Central memory CD8-positive, alpha-beta T cell (primary cell): ENCODE data around the gene SHH.

Experiments
- ATAC-seq: fragments of 150-1000 bp; cut with Tn5 transposase; replicated peaks from 2 replicates; pipeline ENCODE4 v1.10.0; 2022; ENCODE audit warnings: mild to moderate bottlenecking, moderate FRiP score, moderate number of reproducible peaks; ENCODE audit not compliant: poor library complexity, severe bottlenecking; ENCODE audit errors: extremely low read depth
- DNase-seq, 2 donors: peaks; one replicate each; pipeline ENCODE4 v3.0.0; 2021; ENCODE audit warnings: low spot score in 2 of 2
- H3K27ac Mint-ChIP-seq: one replicate; pipeline ENCODE4 v1.8.0; 2022; ENCODE audit warnings: low read depth, mild to moderate bottlenecking, moderate library complexity, mixed read lengths
- H3K27me3 Mint-ChIP-seq: one replicate; pipeline ENCODE4 v1.8.0; 2022; ENCODE audit warnings: mixed read lengths
- H3K36me3 Mint-ChIP-seq: one replicate; pipeline ENCODE4 v1.8.0; 2022; ENCODE audit warnings: mild to moderate bottlenecking, moderate library complexity, mixed read lengths; ENCODE audit not compliant: insufficient read depth
- H3K4me1 Mint-ChIP-seq: one replicate; pipeline ENCODE4 v1.8.0; 2022; ENCODE audit warnings: mixed read lengths
- H3K4me3 Mint-ChIP-seq: one replicate; pipeline ENCODE4 v1.8.0; 2022; ENCODE audit warnings: mild to moderate bottlenecking, moderate library complexity, mixed read lengths
- H3K9me3 Mint-ChIP-seq: one replicate; pipeline ENCODE4 v1.8.0; 2022; ENCODE audit warnings: mixed read lengths

Gene SHH

DNA sequence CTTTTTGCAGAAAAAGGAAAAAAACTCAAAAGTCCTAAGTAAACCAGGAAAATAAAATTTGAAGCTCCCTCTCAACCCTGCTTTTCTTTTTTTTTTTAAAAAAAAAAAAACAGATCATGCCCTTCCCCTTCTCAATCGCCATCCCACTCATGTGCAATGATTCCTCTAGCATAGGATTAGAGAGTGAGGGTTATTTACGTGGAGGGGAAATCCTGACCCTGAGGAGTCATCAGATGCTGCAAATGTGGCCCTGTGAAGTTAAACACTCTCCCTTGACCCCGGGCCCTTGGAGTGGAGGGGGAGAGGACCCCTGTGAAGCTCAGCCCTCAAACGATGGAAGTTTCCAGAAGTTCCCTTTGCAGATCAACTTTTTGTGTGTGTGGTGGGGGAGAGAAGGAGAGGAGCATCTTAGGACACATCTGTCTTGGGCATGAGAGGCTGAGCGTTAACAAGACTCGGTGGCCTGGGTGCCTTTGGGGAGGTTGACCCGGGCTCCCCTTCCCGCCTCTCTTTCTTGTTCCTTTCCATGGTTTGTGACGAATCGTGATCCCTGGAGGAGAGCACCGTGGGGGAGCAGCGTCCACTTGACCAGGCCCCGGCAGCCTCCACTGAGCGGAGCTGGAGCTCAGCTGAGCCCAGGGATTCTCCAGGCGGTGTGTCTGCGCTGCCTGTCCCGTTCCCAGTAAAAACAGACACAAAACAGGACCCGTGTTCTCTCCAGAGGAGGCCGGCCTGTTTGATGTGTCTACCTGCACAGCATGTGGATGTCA is 1.5 kb upstream of the SHH start:
- Mint-ChIP-seq H3K27me3 (peaks cover 72% of the 10 kb centered on the region), H3K4me3 (no peak overlapping the region), H3K27ac (no peak overlapping the region), H3K9me3 (no peaks in the 10 kb centered on the region), H3K36me3 (no peaks in the 10 kb centered on the region), H3K4me1 (peaks cover 17% of the 10 kb centered on the region)
- no peak for ATAC-seq
- DNase-seq: no peak

DNA sequence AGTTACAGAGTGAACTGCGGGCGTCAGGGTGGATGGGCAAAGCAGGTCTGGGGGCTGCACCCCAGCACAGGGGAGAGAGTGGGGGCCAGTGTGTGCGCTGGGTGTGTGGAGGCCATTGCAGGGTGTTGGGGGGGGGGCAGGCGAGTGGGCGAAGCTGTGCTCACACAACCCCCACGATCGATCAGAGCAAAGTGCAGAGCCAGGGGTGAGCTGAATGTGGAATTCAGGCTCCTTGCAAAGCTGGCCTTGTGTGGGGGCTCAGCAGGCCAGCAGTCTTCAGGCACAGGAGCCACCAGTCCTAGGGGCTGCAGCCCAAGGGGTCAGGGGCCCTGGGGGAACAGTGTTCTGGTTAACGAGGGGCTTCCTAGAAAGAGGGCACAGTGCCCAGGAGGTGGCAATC is 862 bp upstream of the SHH start:
- H3K27me3 Mint-ChIP-seq: peaks cover 68% of the 10 kb centered on the region
- ATAC-seq (no peak), DNase-seq (no peak)
- H3K27ac Mint-ChIP-seq: no peak overlapping the region
- no peak overlapping the region for H3K4me3 Mint-ChIP-seq
- H3K9me3 Mint-ChIP-seq: no peaks in the 10 kb centered on the region
- H3K4me1 Mint-ChIP-seq: peaks cover 17% of the 10 kb centered on the region
- no peaks in the 10 kb centered on the region for H3K36me3 Mint-ChIP-seq

DNA sequence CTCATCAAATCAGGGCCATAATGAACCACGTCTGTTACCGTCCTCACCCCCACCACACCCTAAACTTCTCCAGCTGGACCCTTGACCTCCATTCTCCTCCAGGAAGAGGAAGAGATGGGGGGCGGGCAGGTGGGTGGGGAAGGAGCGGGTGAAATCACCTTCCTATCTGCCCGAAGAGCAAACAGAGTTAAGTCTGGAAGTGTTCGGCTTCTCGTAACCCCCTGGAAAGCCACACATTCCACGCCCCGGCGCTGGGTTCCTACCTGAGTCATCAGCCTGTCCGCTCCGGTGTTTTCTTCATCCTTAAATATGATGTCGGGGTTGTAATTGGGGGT is 736 bp downstream of the SHH start:
- DNase-seq (no peak), ATAC-seq (no peak)
- no peak overlapping the region for H3K27ac Mint-ChIP-seq
- H3K4me1 Mint-ChIP-seq: peaks cover 17% of the 10 kb centered on the region
- peaks cover 76% of the 10 kb centered on the region for H3K27me3 Mint-ChIP-seq
- H3K9me3 Mint-ChIP-seq: no peaks in the 10 kb centered on the region
- H3K4me3 Mint-ChIP-seq: no peak overlapping the region
- H3K36me3 Mint-ChIP-seq: no peaks in the 10 kb centered on the region

DNA sequence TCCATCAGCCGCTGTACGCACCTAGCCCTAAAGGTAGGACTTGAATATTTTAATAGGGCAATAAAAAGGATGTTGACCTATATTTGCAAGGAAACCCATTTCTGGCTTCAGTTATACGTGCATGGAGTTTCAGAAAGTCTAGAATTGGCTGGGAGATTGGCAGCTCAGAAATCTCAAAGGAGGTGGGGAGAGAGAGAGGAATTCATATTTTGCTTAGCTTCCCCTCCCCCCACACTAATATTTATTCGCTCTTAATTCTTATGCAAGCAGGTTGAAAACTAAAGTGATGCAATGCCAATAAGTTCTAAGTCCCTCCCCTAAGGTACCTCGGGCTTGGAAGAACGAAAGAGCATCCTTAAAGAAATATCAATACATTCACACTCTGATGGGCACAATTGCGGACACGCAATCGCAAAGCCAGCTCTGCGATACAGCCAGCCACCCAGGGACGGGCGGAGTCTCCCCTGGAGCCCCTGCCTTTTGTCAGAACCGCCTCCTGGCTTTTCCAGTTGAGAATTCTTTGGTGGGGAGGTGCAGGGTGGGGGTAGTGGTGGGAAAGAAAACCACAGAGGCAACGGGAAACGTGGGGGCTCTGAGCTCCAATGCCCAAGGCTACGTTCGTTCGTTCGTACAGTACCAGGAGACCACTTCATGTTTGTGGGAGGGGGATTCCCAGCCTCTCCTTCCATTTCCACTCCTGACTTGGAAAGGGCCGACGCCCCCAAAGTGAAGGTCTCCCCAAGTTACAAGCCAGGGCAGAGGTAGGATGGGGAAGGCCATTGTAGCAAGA is 1.3 kb downstream of the SHH start:
- Mint-ChIP-seq H3K4me1 (peaks cover 17% of the 10 kb centered on the region), H3K27me3 (peaks cover 78% of the 10 kb centered on the region), H3K4me3 (no peak overlapping the region), H3K9me3 (no peaks in the 10 kb centered on the region), H3K36me3 (no peaks in the 10 kb centered on the region), H3K27ac (no peak overlapping the region)
- DNase-seq (no peak), ATAC-seq (no peak)

DNA sequence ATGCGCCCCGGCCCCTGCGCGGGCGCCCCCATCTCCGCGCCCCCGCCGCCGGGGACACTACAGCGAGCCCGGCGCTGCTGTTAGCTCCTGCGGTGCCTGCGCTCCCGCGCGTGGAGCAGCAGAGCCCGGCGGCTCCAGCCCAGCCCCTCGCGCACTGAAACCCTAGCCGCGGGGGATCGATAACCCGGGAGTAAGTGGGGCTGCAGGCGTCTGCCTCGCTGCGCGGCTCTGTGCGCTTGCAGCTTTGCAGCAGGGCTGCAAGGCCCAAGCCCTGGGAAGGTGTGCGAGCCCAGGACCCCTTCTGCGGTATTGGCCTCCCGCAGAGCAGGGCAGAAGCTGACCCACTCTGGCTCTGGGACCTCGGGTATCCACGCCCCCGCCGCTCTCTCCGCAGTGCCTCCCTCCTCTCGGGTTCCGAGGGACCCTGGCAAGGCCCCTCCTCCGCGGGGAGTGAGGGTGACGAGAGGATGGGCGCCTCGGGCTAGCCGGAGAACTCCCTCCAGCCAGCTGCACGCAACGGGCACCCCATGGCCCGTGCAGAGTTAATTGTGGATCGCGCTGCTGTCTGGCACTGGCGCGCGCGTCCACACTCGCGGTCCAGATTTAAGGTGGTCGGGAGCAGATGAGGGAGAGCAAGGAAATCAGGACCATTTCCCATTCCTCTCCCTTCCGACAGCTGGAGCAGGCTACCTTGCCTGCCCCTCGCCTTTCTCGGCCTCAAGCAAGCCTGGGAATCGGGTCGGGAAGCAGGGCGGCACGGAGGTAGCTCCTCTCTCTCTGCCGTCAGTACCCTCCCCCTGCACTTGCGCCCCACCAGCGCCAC is 2.1 kb downstream of the SHH start:
- no peak for DNase-seq
- H3K4me3 Mint-ChIP-seq: no peak overlapping the region

DNA sequence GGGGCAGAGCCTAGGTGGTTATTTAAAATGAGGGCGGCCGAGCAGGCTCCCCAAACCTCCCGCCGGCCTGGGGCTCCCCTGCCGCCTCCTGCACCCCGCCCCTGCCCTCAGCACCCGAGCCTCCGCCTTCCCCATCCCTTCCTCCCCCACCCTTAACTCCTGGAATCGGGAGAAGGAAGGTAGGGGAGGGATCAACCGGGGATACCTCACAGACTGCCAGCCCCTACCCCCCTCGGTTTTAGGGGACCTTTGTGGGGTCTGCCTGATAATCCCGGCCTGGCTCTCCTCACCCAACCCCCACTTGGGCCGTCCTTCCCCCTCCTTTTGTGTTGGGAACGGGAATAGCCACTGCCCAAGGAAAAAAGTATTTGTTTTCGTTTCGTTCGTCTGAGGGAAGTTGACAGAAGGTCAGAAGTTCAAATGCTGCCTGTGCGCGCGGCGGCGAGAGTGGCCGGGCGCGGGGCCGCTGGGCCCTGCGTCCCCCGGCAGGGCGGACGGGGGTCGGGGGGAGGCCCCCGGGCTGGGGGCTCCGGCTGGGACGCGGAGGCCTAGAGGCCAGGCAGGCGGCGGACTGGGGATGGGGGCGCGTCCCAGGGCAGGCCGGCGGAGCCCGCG is 2.8 kb downstream of the SHH start:
- Mint-ChIP-seq H3K4me3 (no peak overlapping the region), H3K27me3 (peaks cover 67% of the 10 kb centered on the region), H3K9me3 (no peaks in the 10 kb centered on the region), H3K4me1 (peaks cover 9% of the 10 kb centered on the region), H3K27ac (no peak overlapping the region), H3K36me3 (no peaks in the 10 kb centered on the region)
- no peak for DNase-seq
- no peak for ATAC-seq

More for the DNA sequence above, 2.1 kb downstream of the SHH start:
- no peak overlapping the region for H3K27ac Mint-ChIP-seq
- no peak for ATAC-seq
- no peaks in the 10 kb centered on the region for H3K9me3 Mint-ChIP-seq
- H3K36me3 Mint-ChIP-seq: no peaks in the 10 kb centered on the region
- peaks cover 10% of the 10 kb centered on the region for H3K4me1 Mint-ChIP-seq
- H3K27me3 Mint-ChIP-seq: peaks cover 70% of the 10 kb centered on the region

DNA sequence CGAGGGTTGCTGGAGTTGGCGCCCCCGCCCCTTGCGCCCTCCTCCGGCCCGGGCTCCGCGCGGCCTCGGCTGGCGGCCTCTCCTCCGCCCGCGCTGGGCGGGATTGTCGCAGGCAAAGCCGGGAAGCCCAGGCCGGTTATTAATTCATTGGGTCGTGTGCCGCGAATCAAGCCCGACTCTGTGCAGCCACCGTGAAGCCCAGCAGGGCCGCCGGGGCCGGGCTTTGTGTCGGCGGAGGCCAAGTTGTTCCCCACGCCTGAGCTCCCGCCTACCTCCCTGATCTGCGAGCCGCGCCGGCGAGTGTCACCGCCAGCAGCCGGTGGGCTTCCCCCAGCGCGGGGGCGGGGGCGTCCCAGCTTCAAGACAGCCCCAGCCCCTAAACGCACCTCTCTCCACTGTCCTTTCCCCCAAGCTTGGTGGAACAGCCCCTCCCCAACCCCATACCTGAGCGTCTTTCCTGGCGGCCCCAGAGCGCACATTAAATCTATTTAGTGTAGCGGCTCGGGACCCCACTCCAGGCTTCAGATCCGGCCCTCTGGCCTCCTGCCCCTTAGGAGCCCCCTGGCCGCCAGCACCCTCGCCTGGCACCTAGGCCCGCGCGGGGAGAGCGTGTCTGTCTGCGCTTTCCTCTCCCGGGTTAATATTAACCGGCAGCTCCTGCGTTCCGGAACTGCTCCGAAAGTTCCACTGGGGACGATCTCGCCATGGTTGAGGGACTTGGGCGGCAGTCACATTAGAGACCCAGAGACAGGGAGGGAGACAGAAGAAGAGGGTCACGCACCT is 3.5 kb downstream of the SHH start:
- no peak overlapping the region for H3K4me3 Mint-ChIP-seq
- ATAC-seq: no peak
- H3K27ac Mint-ChIP-seq: no peak overlapping the region
- no peaks in the 10 kb centered on the region for H3K9me3 Mint-ChIP-seq
- H3K4me1 Mint-ChIP-seq: peaks cover 9% of the 10 kb centered on the region
- no peaks in the 10 kb centered on the region for H3K36me3 Mint-ChIP-seq
- peaks cover 62% of the 10 kb centered on the region for H3K27me3 Mint-ChIP-seq
- no peak for DNase-seq

DNA sequence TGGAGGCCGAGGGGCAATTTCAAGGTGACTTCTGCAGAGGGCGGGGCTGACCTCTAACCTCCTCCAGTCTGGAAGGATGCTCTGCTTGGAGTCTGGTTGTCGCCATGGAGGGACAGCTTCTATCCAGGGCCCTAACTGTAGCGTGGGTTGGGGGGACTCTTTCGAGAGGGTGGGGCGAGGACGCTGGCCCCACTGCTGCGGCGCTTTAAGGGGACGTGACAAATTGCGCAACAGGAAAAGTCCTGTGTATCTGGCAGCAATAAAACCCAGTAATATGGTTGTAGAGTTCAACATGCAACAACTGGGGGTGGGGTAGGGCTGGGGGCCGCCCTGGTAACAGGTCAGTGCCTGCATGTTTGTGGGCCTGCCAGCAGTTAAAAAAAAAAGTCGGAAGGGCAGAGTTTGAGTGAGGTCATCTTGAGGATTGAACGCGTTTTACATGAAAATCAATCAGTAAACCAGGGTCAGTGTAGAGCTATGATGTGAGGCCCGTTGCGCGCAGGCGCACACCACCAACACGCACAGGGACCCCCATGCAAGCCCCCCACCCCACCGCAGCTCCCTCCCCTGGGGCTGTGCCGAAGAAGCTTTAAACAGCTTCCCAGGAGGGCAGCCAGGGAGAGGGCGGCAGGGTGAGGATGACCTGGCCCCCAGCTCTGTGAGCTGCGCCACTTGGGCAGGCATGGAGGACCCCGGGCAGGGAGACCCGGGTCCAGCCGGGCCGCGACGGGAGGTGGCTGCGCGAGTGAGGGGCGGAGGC is 4.3 kb downstream of the SHH start:
- Mint-ChIP-seq H3K4me1 (peaks cover 9% of the 10 kb centered on the region), H3K9me3 (no peaks in the 10 kb centered on the region), H3K36me3 (no peaks in the 10 kb centered on the region), H3K27ac (no peak overlapping the region), H3K4me3 (no peak overlapping the region), H3K27me3 (peaks cover 60% of the 10 kb centered on the region)
- DNase-seq: no peak
- ATAC-seq: no peak

DNA sequence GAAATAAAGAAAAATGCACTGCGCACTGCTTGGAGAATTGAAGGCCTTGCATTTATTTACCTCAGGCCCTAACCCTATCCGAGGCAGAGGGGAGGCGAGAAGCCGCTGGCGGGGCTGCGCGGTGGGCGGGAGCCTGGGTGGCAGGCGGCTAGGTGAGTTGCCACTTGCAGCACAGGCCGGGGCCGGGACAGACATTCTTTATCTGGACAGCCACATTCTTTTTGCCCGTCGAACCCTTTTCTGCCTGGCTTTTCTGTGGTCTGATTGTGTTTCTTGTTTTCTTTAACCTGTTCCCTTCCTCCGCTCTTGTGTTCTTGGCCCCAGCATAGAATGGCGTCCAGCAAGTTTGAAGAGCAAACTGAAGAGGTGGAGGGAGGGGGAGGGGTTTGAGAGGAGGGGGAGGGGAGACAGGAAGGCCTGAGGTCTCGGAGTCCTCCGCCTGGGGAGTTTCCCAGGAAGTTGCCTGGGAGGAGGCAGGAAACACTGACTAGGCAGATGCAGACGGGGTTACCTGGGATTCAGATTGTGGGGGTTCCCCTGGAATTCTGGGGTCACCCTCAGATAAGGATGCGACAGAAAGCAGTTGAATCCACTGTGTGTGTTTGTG is 5.1 kb downstream of the SHH start:
- no peak overlapping the region for H3K4me3 Mint-ChIP-seq
- H3K4me1 Mint-ChIP-seq: peaks cover 7% of the 10 kb centered on the region
- no peaks in the 10 kb centered on the region for H3K9me3 Mint-ChIP-seq

DNA sequence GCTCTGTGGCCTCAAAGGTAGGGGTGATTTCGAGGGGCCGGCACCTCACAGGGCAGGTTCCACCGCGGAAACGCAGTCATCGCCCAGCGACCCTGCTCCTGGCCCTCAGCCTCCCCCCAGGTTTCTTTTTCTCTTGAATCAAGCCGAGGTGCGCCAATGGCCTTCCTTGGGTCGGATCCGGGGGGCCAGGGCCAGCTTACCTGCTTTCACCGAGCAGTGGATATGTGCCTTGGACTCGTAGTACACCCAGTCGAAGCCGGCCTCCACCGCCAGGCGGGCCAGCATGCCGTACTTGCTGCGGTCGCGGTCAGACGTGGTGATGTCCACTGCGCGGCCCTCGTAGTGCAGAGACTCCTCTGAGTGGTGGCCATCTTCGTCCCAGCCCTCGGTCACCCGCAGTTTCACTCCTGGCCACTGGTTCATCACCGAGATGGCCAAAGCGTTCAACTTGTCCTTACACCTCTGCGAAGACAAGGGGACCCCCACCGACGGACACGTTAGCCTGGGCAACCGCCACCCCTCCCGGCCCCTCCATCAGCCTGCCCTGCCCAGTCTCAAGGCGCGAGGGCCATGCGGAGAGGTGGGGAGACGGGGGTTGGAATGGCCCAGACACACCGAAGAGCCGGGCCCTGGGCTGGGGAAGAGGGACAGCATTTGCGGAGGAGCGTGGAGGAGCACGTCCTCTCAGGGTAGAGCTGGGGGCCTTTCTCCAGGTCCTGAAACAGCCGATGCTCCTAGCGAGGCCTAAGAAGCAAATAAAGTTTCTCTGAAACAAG is 6.0 kb downstream of the SHH start:
- no peak for ATAC-seq
- H3K4me1 Mint-ChIP-seq: no peaks in the 10 kb centered on the region

More for the DNA sequence above, 5.1 kb downstream of the SHH start:
- peaks cover 58% of the 10 kb centered on the region for H3K27me3 Mint-ChIP-seq
- H3K36me3 Mint-ChIP-seq: no peaks in the 10 kb centered on the region
- no peak overlapping the region for H3K27ac Mint-ChIP-seq
- DNase-seq (no peak), ATAC-seq (no peak)

DNA sequence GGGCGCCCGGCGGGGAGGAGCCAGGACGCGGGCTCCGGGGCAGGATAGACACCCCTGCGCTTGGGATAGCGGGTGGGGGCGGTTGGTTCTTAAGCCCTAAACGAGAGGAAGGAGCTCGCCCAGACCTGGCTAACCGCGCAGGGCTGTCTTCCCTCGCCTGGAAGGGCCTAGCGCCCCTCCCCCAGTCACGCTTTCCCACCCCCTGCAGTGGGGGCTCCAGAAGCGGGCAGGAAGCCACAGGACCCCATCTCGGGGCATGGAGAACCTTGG is 6.5 kb downstream of the SHH start:
- no peak overlapping the region for H3K4me3 Mint-ChIP-seq
- H3K4me1 Mint-ChIP-seq: no peaks in the 10 kb centered on the region
- H3K36me3 Mint-ChIP-seq: no peaks in the 10 kb centered on the region
- no peak overlapping the region for H3K27ac Mint-ChIP-seq
- no peaks in the 10 kb centered on the region for H3K9me3 Mint-ChIP-seq
- peaks cover 57% of the 10 kb centered on the region for H3K27me3 Mint-ChIP-seq
- ATAC-seq (no peak), DNase-seq (no peak)

More for the DNA sequence above, 6.0 kb downstream of the SHH start:
- no peak for DNase-seq
- Mint-ChIP-seq H3K27me3 (peaks cover 57% of the 10 kb centered on the region), H3K27ac (no peak overlapping the region), H3K36me3 (no peaks in the 10 kb centered on the region), H3K4me3 (peak overlapping the region; percentile 9), H3K9me3 (no peaks in the 10 kb centered on the region)
